Esophagus muscularis mucosa (tissue), 4 donors: ENCODE data around the gene TMEM108.

Experiments used
- CTCF ChIP-seq, 3 experiments: fragments of 200-600 bp in 2 of 3; fragments of 450-650 bp in 1 of 3; sonication (generic) in 2 of 3; IDR thresholded peaks; one replicate each; pipeline ENCODE4 v1.5.1; 2017 to 2019; ENCODE audit warnings: antibody characterized with exemption in 3 of 3, mild to moderate bottlenecking in 2 of 3, moderate library complexity in 1 of 3
- EP300 ChIP-seq: sonication (generic); formaldehyde crosslinking; IDR thresholded peaks from one replicate; pipeline ENCODE4 v1.6.1; 2017; ENCODE audit warnings: antibody characterized with exemption
- POLR2A ChIP-seq: fragments of 450-650 bp; IDR thresholded peaks from one replicate; pipeline ENCODE4 v1.6.1; 2017; ENCODE audit warnings: antibody characterized with exemption, moderate library complexity, mild to moderate bottlenecking, low read depth

DNA sequence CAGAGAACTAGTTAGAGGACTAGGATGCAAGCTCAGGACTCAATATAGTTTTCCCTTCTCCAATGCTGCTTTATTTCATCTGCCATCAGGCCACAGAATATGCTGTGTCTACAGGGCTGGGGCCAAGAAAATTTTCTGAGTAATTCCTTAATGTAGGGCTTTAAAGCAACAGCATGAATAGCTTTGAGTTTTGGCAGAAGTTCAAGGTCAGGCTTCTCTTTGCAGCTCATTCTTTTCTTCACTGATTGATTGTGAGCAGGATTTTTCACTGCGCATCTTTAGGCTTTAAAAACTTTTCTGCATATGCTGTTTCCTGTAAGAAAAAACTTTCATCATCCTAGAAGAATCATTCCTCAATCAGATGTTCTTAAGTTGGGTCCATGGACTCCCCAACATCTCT, 4.6 kb downstream of the TMEM108 start:
- TF ChIP-seq EP300 (no peak), CTCF (IDR thresholded peaks at IDR 0.05) (no peak), POLR2A (no peak)
